NCI-H345 (cell line): Measurements from ENCODE around the gene CFAP92.

Source experiments
- DNase-seq: peaks from one replicate; lab custom pipeline; 2025; lab: John Stamatoyannopoulos, UW

The CFAP92 gene

DNA sequence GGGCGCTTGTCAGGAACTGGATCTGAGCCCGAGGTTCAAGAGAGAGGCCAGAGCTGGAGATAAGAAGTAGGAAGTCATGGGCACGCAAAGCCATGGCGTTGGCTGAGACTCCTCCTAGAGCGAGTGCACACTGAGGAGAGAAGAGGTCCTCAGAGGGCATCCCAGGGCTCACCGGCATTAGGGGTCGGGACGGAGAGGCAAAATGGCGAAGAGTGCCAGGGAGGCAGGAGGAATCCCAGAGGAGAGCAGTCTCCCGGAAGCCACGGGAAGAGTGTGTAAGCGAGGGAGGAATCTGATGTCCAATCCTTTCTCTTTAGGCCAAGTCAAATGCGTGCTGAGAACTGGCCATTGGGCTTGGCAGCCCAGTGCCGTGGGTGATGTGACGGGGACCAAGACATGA is 31.2 kb upstream of the CFAP92 start:
- no peak for DNase-seq

DNA sequence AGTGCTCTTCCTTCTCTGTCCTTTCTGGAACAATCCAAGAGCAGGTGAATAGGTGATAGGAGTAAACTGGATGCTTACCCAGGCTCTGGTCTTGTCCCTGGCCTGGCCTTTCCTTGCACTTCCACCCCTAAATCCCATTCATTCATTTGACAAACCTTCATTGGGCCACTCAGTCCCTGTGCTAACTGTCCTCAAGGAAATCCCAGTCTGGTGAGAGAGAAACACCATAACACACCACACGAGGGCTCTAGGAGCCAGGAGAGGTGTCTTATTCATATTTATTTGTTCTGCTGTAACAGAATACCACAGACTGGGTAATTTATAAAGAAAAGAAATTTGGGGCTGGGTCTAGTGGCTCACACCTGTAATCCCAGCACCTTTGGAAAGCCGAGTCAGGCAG is 30.0 kb upstream of the CFAP92 start:
- no peak for DNase-seq

GRCh38 chr3:129023008-129023358 is 29.1 kb upstream of the CFAP92 start:
- no peak for DNase-seq

DNA sequence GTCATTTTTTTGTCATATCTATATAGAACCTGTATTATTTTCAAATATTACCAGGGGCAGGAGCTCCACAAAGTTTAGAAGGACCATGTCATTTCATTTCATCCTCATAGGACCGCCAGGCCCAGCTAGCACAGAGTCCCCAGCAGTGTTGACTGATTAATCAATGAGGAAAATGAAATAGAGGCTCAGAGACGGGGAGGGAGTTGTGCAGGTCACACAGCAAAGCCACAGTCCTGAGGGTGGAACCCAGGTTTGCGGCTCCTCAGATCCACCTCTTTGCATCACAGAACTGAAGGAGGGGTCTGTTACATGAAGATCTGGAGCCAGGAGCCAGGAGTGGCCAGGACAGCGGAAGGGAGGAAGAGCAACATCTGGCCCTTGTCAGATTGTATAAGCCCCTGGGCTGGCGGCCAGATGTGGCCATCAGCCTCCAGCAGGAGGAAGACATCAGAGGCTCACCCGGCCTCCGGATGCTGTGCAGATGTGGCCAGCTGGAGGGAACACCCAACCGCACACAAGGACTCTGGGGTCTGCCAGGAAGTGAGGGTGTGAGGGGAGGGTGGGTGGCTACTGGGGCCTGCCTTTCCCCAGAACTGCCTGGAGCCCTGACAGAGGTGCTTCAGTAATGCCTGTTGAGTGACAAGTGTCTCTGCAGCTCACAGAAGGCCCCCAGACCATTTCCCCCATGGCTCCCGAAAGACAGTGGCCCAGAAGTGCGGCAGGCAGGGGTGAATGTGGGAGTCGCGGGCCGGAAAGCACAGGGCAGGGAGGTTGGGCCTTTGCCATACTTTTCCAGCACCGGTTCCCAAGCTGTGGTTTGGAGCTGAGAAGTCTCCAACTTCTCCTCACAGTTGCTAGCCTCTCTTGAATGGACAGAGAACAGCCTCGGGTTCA is 28.5 kb upstream of the CFAP92 start:
- DNase-seq = no peak

DNA sequence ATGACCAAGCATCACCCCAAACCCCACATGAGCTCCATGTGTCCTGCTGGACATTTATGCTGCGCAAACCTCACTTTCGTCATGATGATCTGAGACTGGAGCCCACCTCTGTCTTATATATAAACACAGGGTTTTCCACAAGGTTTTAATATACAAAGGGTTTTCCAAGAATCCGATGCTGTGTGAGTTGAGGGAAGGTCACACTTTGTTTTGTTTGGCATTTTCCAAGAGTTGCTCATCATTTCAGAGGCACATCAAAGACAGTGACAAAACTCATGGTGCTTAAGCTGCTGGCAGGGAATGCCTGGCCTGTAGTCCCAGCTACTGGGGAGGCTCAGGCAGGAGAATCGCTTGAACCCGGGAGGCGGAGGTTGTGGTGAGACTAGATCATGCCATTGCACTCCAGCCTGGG is 27.3 kb upstream of the CFAP92 start:
- no peak for DNase-seq

DNA sequence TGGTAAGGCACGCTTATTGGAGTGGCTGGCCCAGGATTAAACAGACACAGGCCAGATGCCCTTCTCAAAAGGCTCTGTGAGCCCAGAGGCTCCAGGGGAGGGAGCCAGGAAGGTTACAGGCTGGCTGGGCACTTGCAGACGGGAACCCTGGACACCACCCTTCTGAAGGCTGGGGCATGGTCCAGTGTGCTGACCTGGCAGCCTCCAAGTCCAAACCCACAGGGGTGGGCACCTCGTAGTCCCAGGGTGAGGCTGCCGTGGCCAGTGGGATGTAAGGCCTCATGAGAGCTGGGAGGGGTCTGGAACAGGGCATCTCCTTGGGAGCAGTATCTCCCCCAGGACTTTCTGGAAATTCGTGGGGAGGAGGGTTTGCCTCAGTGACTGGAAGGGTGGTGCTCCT is 26.8 kb upstream of the CFAP92 start:
- DNase-seq = no peak

GRCh38 chr3:129019266-129019665 is 25.4 kb upstream of the CFAP92 start:
- DNase-seq = no peak

DNA sequence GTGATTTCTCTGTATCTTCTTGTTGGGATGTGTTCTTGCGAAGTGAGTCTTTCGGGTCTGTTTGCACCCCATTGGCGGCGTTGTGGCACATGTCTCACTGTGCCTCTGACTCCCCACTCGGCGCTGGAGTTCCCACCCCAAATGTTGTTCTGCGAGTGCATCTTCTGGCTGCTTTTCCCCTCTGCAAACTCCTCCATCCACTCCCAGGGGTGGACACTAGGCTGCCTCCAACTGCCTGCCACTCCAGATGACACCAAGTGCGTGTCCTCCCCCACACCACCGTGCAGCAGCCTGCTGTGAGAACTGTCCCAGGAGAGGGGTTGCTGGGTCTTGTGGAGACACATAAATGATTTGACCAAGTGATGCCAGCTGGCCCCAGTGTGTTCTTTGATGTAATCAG is 24.9 kb upstream of the CFAP92 start:
- no peak for DNase-seq

GRCh38 chr3:129018271-129018670 is 24.4 kb upstream of the CFAP92 start:
- DNase-seq = no peak

DNA sequence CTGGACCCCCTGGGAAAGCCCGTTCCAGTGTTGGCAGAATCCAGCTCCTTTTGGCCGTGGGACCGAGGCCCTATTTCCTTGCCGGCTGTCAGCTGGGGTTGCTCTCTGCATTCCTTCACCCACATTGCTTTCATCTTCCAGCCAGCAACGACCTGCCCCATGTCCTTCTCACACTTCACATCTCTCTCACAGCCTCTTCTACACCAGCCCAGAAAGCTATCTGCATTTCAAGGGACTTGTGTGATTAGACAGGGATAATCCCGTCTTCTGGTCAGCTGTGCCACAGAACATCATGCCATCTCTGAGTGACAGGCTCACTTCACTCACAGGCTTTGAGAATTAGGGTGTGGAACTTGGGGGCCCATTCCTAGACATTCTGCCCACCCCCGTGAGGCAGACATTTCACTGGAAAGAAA is 23.6 kb upstream of the CFAP92 start:
- no peak for DNase-seq

- DNase-seq = no peak
These were observed 23.0 kb upstream of the CFAP92 start for GRCh38 chr3:129016720-129017483.

GRCh38 chr3:129016356-129016719 is 22.5 kb upstream of the CFAP92 start:
- DNase-seq = peak; percentile 73

- DNase-seq = no peak
These were observed 21.7 kb upstream of the CFAP92 start for GRCh38 chr3:129015388-129016105.

GRCh38 chr3:129014793-129015345 is 21.0 kb upstream of the CFAP92 start:
- DNase-seq = no peak

DNA sequence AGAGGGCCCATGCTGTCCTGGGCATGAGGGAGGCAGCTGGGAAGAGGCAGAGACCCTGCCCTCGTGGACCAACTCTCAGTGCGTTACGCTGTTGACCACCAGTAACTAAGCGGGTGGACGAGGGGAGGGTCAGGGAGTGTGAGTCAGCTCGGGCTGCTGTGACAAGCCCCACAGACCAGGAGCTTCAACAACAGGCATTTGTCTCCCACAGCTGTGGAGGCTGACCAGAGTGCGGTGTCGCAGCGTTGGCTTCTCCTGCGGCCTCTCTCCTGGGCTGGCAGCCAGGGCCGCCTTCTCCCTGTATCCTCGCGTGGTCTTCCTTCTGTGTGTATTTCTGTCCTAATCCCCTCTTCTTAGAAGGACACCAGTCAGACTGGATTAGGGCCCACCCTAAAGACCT is 20.3 kb upstream of the CFAP92 start:
- no peak for DNase-seq

- DNase-seq = no peak
These were observed 19.6 kb upstream of the CFAP92 start for GRCh38 chr3:129013491-129013891.

GRCh38 chr3:129010310-129010956 is 16.6 kb upstream of the CFAP92 start:
- no peak for DNase-seq

GRCh38 chr3:129009266-129009665 is 15.4 kb upstream of the CFAP92 start:
- DNase-seq = no peak

GRCh38 chr3:129007792-129008191 is 13.9 kb upstream of the CFAP92 start:
- no peak for DNase-seq

DNA sequence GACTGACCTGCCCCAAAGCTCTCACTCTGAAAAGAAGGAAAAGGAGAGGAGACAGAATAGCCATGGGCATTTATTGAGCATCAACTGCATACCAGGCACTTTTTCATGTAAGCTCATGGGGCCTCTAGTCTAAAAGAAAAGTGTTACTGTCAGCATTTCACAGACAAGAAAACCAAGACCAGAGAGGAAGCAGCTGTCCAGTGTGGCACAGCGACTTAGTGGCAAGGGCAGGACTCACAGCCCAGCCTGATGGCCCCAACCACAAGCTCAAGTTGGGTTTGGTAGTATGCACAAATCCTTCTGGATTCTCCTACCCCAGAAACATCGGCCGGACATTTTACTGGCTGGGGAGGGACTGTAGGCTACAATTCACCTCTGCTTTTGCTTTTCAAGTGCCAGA is 13.0 kb upstream of the CFAP92 start:
- no peak for DNase-seq

DNA sequence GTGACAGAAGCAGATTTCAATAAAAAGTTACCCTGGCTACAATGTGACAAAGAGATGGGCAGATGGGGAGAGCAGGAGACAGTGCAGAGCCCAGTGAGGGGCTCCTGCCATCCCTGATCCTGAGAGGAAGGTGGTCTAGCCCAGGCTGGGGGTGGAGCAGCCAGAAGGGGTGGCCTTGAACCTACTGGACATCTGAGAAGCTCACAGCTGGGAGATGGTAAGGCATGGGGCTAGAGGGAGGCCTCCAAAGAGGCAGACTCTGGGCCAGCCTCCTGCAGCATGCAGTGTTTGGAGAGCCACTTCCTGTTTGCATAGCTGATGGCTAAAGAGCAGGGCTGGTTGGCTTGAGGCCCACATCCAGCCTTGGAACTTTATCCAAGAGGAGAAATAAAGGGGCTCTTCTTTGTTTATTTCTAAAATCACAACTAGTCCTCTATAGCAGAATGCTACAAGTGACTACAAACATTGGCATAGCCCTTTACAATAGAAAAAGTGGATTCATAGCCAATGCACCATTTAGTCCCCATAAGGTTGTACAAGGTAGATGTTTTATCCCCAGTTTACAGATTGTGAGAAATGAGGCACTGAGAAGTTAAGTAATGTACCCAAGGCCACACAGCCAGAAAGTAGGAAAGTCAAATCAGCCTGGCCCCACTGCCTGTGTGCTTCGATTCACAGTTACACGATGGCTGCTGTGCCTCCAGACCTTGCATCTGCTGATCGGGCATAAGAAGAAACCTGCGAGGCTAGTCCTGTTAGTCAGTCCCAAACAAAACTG is 11.8 kb upstream of the CFAP92 start:
- peak; percentile 16 for DNase-seq
